Measurements from ENCODE around the gene ISM1.

The ISM1 gene

DNA sequence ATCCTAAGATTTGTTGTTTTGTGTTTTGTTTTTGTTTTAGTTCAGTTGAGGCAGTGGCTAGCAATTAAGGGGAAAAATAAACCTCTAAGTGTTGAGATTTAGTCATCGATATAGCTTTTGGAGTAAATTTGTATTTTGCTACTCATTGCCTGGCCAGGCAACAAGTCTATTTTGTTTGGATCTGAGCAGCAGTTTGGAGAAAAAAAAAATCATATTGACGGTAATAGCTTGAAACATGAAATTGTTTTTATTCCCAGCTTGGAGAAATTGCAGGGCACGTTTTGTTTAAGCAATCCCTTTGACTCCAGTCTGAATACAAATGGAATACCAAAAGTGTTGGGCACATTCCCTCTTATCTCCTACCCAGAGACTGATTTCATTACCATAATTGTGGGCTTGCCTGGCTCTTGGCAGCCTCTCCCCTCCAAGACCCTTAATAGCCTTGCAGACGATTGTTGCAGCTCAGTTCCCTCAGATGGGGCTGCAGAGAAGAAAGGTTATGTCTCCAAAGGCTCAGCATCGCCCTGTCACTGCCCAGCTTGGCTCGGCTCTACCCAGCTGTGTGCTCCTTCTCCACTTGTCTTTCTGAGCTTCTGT, 56.0 kb downstream of the ISM1 start:
- TF ChIP-seq, protein P1, sequence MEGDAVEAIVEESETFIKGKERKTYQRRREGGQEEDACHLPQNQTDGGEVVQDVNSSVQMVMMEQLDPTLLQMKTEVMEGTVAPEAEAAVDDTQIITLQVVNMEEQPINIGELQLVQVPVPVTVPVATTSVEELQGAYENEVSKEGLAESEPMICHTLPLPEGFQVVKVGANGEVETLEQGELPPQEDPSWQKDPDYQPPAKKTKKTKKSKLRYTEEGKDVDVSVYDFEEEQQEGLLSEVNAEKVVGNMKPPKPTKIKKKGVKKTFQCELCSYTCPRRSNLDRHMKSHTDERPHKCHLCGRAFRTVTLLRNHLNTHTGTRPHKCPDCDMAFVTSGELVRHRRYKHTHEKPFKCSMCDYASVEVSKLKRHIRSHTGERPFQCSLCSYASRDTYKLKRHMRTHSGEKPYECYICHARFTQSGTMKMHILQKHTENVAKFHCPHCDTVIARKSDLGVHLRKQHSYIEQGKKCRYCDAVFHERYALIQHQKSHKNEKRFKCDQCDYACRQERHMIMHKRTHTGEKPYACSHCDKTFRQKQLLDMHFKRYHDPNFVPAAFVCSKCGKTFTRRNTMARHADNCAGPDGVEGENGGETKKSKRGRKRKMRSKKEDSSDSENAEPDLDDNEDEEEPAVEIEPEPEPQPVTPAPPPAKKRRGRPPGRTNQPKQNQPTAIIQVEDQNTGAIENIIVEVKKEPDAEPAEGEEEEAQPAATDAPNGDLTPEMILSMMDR (IDR thresholded peaks at IDR 0.05; ENCODE audit: borderline replicate concordance, control extremely low read depth, extremely low read depth, insufficient read depth, missing control alignments), result no peak
- in situ Hi-C loops (cut with MboI; ENCODE audit: low sequenced_read_pairs, unreplicated experiment), result no loop called here
- no peak for DNase-seq (ENCODE audit: low spot score)

DNA sequence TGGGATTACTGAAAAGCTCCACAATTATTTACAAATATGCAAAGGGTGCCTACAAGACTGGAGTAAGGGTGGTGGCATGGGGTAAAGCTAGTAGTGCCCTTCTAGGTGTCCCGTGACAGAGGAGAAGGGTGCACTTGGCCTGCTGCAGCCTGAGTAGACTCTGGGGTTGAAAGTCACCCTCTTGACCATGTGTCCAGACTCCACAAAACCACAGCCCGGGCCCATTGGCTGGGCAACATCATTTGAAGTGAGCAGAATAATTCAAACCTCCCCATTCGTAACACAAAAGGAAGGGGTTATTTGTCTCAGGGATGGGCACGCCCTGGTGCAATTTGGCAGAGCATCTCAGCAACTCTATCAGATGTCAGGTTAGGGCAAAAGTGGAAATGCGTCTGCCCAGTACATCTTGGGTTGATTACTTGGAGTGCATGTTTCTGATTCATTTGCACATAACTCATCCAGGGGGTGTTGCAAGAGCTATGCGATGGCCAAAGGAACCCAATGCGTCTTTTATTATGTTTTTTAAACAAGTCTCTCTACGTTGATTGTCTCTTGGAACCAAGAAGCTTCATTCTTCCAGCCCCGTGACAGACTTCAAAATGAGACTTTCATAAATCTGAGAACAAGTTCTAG, 56.7 kb downstream of the ISM1 start:
- TF ChIP-seq, protein P1 (IDR thresholded peaks at IDR 0.05; ENCODE audit: borderline replicate concordance, control extremely low read depth, extremely low read depth, insufficient read depth, missing control alignments), result no peak
- DNase-seq (ENCODE audit: low spot score), result no peak
- in situ Hi-C loops (cut with MboI; ENCODE audit: low sequenced_read_pairs, unreplicated experiment), result no loop called here

DNA sequence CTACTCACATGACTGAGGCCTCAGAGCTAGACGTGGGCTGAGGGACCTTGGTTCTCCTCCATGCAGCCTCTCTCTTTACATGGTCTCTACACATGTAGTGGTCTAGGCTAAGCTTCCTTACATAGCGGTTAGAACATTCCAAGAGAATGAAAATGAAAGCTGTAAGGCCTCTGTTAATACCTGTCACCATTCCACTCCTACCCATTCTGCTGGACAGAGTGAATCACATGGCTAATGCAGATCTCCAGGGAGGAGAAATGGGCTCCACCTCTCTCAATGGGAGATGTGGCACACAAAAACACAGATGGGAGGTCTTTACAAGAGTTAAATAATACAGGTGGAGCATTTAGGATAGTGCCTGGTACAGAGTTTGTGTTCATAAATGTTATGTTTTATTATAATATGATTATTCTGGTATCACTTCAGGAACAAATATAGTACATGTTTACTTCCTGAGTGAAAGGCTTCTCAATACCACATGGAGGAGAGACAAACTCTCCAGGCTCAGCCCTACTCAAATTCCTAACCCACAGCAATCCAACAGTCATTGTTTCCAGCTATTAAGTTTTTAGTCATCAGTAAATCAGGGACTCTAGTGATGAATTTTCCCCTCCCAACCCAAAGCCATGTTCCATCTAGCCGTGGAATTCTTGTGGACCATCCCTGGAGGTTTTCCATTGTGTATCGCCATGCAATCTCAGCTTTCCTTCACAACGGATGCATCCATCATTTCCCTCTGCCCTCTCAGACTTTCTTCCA, 57.9 kb downstream of the ISM1 start:
- in situ Hi-C loops (cut with MboI; ENCODE audit: low sequenced_read_pairs, unreplicated experiment), result no loop called here
- TF ChIP-seq, protein P1 (IDR thresholded peaks at IDR 0.05; ENCODE audit: borderline replicate concordance, control extremely low read depth, extremely low read depth, insufficient read depth, missing control alignments), result no peak
- DNase-seq (ENCODE audit: low spot score), result no peak

DNA sequence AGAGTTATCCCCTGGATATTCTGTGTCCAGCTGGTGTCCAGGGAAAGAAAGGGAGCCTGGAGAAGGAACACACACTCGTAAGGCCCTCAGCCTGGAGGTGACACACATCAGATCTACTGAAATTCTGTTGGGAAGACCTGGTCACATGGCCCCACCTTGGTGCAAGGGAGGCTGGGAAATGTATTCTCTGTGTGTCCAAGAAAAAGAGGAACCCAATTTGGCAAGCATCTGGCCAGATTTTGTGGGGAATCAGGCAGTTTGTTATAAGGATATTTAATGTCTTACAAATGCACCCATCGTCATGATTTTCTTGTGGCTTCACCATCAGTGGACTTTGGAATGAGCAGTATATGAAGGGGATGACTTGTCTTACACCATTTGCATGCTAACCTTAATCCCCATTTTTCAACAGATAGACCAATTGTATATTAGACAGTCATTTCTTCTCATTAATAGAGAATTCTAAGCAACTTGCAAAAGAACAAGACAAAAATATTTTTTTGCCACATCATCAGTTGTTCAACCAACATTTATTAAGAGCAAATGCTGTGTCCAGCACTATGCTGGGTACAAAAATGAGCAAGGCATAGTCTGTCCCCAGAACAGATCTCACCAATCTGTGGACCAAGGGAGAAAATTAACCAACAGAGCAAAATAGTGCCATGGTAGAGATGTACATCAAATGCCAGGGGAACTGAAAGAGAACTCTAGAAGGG, 59.7 kb downstream of the ISM1 start:
- in situ Hi-C loops (cut with MboI; ENCODE audit: low sequenced_read_pairs, unreplicated experiment), result no loop called here
- DNase-seq (ENCODE audit: low spot score), result no peak
- TF ChIP-seq, protein P1 (IDR thresholded peaks at IDR 0.05; ENCODE audit: borderline replicate concordance, control extremely low read depth, extremely low read depth, insufficient read depth, missing control alignments), result no peak

DNA sequence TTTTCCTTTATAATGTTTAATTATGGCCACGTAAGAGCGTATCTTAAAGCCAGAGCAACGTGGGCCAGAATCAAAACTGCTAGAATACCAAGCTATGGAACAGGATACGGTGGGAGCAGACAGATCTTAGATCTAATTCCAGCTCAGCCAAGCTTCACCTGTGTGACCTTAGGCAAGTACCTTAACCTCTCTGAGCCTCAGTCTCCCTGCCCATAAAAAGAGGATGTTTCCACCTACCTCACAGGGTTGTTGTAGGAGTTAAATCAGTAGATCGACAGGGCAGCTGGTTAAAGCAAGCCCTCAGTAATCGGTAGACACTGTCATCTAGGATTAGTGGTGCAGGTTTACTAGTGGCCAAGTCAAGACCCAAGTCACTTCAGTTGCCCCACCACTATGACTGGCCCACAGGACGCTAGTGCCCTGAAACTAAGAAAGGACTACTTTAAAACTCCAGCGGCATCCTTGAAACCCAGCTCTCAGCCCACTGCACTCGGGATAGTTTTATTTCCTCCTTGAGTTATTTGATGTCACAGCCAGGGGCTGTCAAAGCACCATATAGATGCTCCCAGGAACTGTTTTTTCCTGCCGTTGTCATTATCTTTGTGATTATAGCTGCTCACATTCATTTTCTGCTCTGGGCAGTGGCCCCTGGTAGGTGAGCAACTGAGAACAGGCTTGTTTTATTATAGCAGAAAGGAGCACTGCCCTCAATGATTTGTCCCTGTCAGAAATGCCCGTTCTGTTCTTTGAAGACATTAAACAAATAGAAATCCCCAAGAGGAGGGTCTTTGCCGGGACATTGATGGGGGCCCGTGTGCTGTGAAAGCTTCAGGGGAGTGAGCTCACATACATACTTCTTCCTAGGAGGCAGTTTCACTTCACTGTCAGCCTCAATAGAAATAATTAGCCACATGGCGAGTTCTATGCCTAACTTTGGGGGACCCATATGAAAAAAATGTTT, 63.1 kb downstream of the ISM1 start:
- TF ChIP-seq, protein P1 (IDR thresholded peaks at IDR 0.05; ENCODE audit: borderline replicate concordance, control extremely low read depth, extremely low read depth, insufficient read depth, missing control alignments), result no peak
- in situ Hi-C loops (cut with MboI; ENCODE audit: low sequenced_read_pairs, unreplicated experiment), result no loop called here
- no peak for DNase-seq (ENCODE audit: low spot score)

Data from GM13976 (cell line).